A549 (cell line): ENCODE data around the gene TMEM271.

Experiments
- CHD2 ChIP-seq: fragments of 150-350 bp; IDR thresholded peaks from 2 replicates; pipeline ENCODE4 v1.6.1; 2014; ENCODE audit warnings: low read length; ENCODE audit not compliant: partially characterized antibody
- CHD4 ChIP-seq: fragments of 200-600 bp; sonication (generic); IDR thresholded peaks from 2 replicates; pipeline ENCODE4 v1.6.1; 2016; ENCODE audit warnings: antibody characterized with exemption, mild to moderate bottlenecking, borderline replicate concordance
- CTCF ChIP-seq: fragments of >200 bp; sonication (Bioruptor Twin); formaldehyde crosslinking; IDR thresholded peaks from 3 replicates; pipeline ENCODE4 v1.5.1; 2016
- EP300 ChIP-seq, 2 experiments: fragments of >200 bp; sonication (Bioruptor Twin); formaldehyde crosslinking; IDR thresholded peaks; 2 replicates in 1 of 2; 3 replicates in 1 of 2; pipeline ENCODE4 v1.6.1; 2016 to 2017
- ESRRA ChIP-seq: fragments of 150-350 bp; IDR thresholded peaks from 2 replicates; pipeline ENCODE4 v1.6.1; 2014; ENCODE audit warnings: mild to moderate bottlenecking, low read length, borderline replicate concordance
- MAZ ChIP-seq: fragments of 150-350 bp; IDR thresholded peaks from 2 replicates; pipeline ENCODE4 v1.6.1; 2014; ENCODE audit warnings: antibody characterized with exemption, low read depth, low read length, borderline replicate concordance
- REST ChIP-seq: fragments of 200-600 bp; sonication (generic); IDR thresholded peaks from 2 replicates; pipeline ENCODE4 v1.6.1; 2016; ENCODE audit warnings: antibody characterized with exemption, mild to moderate bottlenecking, moderate library complexity
- SREBF2 ChIP-seq: fragments of 450-650 bp; IDR thresholded peaks from 2 replicates; pipeline ENCODE4 v1.6.1; 2014; ENCODE audit warnings: mild to moderate bottlenecking, moderate library complexity

GRCh38 chr4:541271-541670 lies 34.8 kb downstream of the TMEM271 start:
- TF ChIP-seq CHD4 = no peak
- no peak for TF ChIP-seq CTCF
- no peak for TF ChIP-seq MAZ
- TF ChIP-seq SREBF2 = no peak
- TF ChIP-seq CHD2 = no peak
- no peak for TF ChIP-seq EP300 (IDR thresholded peaks at IDR 0.05)
- no peak for TF ChIP-seq ESRRA
- TF ChIP-seq REST = no peak
